HG03521 (cell line): ENCODE results near the gene B3GALT2.

ENCODE experiments used
- ATAC-seq: cut with Tn5 transposase; IDR thresholded peaks from one replicate; pipeline ENCODE4 v1.9.1; 2021; ENCODE audit warnings: mild to moderate bottlenecking, moderate library complexity; ENCODE audit not compliant: unreplicated experiment

B3GALT2 gene

GRCh38 chr1:193183019-193183627 lies 3.3 kb downstream of the B3GALT2 start:
- ATAC-seq, result no peak

GRCh38 chr1:193181985-193182384 lies 4.4 kb downstream of the B3GALT2 start:
- no peak for ATAC-seq

GRCh38 chr1:193181536-193181935 lies 4.9 kb downstream of the B3GALT2 start:
- no peak for ATAC-seq

- no peak for ATAC-seq
Measured at GRCh38 chr1:193179094-193179493, 7.3 kb downstream of the B3GALT2 start.

GRCh38 chr1:193176788-193177187 lies 9.6 kb downstream of the B3GALT2 start:
- ATAC-seq, result no peak

GRCh38 chr1:193176113-193176512 lies 10.3 kb downstream of the B3GALT2 start:
- ATAC-seq, result no peak

- ATAC-seq, result no peak
Measured at GRCh38 chr1:193157360-193157759, 29.1 kb downstream of the B3GALT2 start.

GRCh38 chr1:193156822-193157142 lies 29.6 kb downstream of the B3GALT2 start:
- ATAC-seq, result no peak

- ATAC-seq, result no peak
Measured at GRCh38 chr1:193156117-193156821, 30.1 kb downstream of the B3GALT2 start.

- ATAC-seq, result no peak
Measured at GRCh38 chr1:193144999-193145398, 41.4 kb downstream of the B3GALT2 start.

- no peak for ATAC-seq
Measured at GRCh38 chr1:193144361-193144938, 42.0 kb downstream of the B3GALT2 start.

- no peak for ATAC-seq
Measured at GRCh38 chr1:193143285-193143684, 43.1 kb downstream of the B3GALT2 start.

GRCh38 chr1:193142409-193142808 lies 44.0 kb downstream of the B3GALT2 start:
- ATAC-seq, result no peak

GRCh38 chr1:193141804-193142203 lies 44.6 kb downstream of the B3GALT2 start:
- no peak for ATAC-seq

GRCh38 chr1:193140254-193140653 lies 46.2 kb downstream of the B3GALT2 start:
- no peak for ATAC-seq

- ATAC-seq, result no peak
Measured at GRCh38 chr1:193131266-193131860, 55.0 kb downstream of the B3GALT2 start.
